Immature natural killer cell (primary cell): ENCODE measurements around the gene CEBPE. TPM values are rescaled to one million over a fixed set of nuclear protein-coding genes. Genes with fewer than 3 reads are reported as not detected.
A peak's percentile ranks its signal among the peaks of the same experiment; 100 is the strongest.

Experiments used
- DNase-seq, 3 donors: peaks; one replicate each; pipeline ENCODE4 v3.0.0; 2022; ENCODE audit warnings: mixed read lengths in 1 of 3
- H3K27ac Mint-ChIP-seq, 6 donors: one replicate each; pipeline ENCODE4 v1.8.0; 2020; ENCODE audit warnings: mixed read lengths in 6 of 6, mild to moderate bottlenecking in 5 of 6, inconsistent platforms in 4 of 6, moderate library complexity in 3 of 6
- H3K27me3 Mint-ChIP-seq, 3 donors: one replicate each; pipeline ENCODE4 v1.8.0; 2020 to 2021; ENCODE audit warnings: low read depth in 3 of 3, mild to moderate bottlenecking in 3 of 3, mixed read lengths in 3 of 3, moderate library complexity in 3 of 3, inconsistent platforms in 1 of 3
- H3K36me3 Mint-ChIP-seq, 3 donors: one replicate each; pipeline ENCODE4 v1.8.0; 2020; ENCODE audit warnings: mixed read lengths in 3 of 3, inconsistent platforms in 2 of 3, mild to moderate bottlenecking in 2 of 3
- H3K4me1 Mint-ChIP-seq, 2 donors: one replicate each; pipeline ENCODE4 v1.8.0; 2020; ENCODE audit warnings: inconsistent platforms in 2 of 2, mild to moderate bottlenecking in 2 of 2, mixed read lengths in 2 of 2, moderate library complexity in 1 of 2
- H3K4me3 Mint-ChIP-seq, 5 donors: one replicate each; pipeline ENCODE4 v1.8.0; 2020; ENCODE audit warnings: mild to moderate bottlenecking in 5 of 5, mixed read lengths in 5 of 5, inconsistent platforms in 3 of 5, moderate library complexity in 3 of 5
- H3K9me3 Mint-ChIP-seq, 6 donors: one replicate each; pipeline ENCODE4 v1.8.0; 2020; ENCODE audit warnings: mild to moderate bottlenecking in 6 of 6, mixed read lengths in 6 of 6, inconsistent platforms in 4 of 6, moderate library complexity in 3 of 6
- polyA plus RNA-seq, 3 donors: library from polyadenylated mRNA; unstranded; fragments of 300-500 nt; fragmentation: Illumina TruSeq; gene quantifications; one replicate each; pipeline ENCODE4 v1.2.3, GENCODE V29; 2021

CEBPE gene
- not detected for polyA plus RNA-seq

DNA sequence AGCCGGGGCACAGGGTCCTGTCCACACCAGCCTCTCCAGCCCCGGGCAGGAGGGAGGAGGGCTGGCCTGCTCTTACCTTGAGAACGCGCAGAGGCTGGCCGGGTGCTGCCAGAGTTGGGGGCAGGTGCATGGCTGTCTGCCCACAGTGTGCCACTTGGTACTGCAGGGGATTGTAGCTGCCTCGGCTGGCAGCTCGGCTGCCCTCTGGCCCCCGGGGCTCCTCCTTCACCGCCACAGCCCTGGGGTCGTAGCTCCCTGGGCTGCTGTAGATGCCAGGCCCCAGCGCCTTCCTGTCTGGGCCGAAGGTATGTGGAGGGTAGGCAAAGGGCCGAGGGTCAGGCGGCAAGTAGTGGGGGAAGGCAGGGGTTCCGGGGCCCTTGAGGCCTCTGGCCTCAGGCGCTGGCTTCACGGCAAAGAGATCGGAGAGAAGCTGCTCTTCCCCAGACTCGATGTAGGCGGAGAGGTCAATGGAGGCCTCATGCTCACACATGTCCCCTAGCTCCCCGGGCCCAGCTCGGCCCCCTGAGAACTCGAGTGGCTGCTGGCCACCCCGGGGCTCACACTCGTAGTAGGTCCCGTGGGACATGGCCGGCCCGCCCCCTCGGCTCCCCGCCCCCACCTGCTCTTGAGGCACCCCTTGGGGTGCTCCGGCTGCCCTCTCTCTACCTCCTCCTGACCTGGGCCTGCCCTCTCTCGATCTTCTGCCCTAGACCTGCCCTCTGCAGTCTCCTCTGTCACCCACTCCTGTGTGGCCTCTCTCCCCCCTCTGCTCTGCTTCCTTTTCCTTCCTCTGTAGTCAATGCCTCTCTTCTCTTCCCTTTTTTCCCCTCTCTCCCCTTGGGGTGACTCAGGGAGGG, at the start of gene CEBPE:
TSS of gene CEBPE (minus strand) at position 750 of the 857 bp plus-strand sequence. CDS start at position 586, 164 bp downstream.
- no peak for DNase-seq

DNA sequence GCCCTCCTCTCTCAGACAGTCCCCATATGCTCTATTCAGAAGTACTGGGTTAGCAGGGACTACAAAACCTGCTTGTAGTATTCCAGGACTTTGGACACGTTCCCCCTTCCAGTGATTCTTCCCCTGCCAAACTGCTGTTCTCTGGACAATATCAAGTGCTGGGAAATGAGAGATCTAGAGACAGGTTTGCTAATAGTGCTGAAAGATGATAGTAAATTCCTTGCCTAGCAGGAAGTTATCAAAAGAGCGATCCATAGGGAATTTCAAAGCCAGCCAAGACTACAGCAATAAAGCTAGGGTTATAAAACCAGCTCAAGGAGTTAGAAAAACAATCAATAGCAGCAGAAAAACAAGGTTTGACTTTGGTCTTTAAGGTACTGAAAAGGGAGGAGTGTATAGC, 49.2 kb upstream of the CEBPE start:
- H3K4me3 Mint-ChIP-seq: no peak overlapping the region
- peaks cover 3 to 9% (median 4%) of the 10 kb centered on the region in 3 donors for H3K27me3 Mint-ChIP-seq
- H3K4me1 Mint-ChIP-seq: no peaks in the 10 kb centered on the region
- no peak overlapping the region for H3K27ac Mint-ChIP-seq
- no peak for DNase-seq
- no peaks in the 10 kb centered on the region for H3K36me3 Mint-ChIP-seq
- no peaks in the 10 kb centered on the region for H3K9me3 Mint-ChIP-seq

More for the DNA sequence above, at the start of gene CEBPE:
- Mint-ChIP-seq H3K27me3 (peaks cover 0 to 5% (median 4%) of the 10 kb centered on the region in 3 donors), H3K4me1 (peaks cover 10 to 12% of the 10 kb centered on the region in 2 donors), H3K27ac (peak within 1 kb of the TSS in 1 of 6 donors; percentile 11), H3K36me3 (no peaks in the 10 kb centered on the region), H3K4me3 (no peak within 1 kb of the TSS), H3K9me3 (no peaks in the 10 kb centered on the region)

DNA sequence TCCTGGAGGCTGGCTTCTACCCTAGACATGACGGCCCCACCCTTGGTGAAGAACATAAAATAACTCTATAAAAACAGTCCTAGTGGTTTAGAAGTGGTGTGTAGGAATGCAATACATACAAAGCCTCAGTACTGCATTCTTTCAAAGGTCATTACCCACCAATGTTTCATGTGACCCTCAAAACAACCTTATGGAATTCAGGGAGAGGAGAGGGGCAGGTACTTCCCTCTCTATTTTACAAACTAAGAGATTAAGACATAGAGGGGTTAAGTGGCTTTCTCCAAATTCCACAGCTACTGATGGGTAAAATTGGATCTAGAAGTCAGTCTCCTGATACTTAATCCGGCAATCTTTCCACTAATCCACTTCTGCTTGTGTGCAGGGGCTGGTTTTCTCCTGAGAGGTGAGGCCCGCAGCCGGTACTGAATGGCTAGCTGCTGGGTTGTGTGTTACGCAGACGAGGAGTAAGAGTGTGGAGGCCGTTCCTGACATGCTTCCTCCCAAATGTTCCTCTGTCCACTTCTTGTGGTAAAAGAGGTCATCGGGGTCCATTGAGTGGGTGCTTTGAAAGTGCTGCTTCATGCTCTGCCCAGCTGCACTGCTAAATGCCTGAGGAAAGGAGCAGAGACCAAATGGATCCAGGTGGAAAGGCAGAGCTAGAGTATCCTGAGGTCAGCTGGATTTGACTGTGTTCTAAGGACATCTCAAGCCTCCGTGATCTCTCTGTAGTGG, 48.2 kb upstream of the CEBPE start:
- no peaks in the 10 kb centered on the region for H3K9me3 Mint-ChIP-seq
- peaks cover 3 to 4% (median 4%) of the 10 kb centered on the region in 3 donors for H3K27me3 Mint-ChIP-seq
- no peak overlapping the region for H3K27ac Mint-ChIP-seq
- no peak overlapping the region for H3K4me3 Mint-ChIP-seq
- H3K4me1 Mint-ChIP-seq: peaks cover 0 to 10% of the 10 kb centered on the region in 2 donors
- no peaks in the 10 kb centered on the region for H3K36me3 Mint-ChIP-seq
- no peak for DNase-seq

DNA sequence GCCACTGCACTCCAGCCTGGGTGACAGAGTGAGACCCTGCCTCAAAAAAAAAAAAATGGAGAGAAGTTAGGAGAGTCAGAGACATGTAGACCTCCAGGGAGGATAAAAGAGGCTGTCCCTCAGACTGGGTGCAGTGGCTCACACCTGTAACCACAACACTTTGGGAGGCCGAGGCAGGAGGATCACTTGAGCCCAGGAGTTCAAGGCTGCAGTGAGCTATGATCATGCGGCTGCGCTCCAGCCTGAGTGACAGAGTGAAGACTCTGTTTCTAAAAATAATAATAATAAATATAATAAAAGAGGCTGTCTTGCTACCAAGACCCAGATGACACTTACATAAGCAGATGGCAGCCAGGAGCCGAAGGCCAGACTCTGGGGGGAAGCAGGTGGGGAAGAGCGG, 45.9 kb upstream of the CEBPE start:
- Mint-ChIP-seq H3K4me3 (no peak overlapping the region), H3K36me3 (no peaks in the 10 kb centered on the region), H3K4me1 (peaks cover 0 to 20% of the 10 kb centered on the region in 2 donors), H3K9me3 (no peaks in the 10 kb centered on the region), H3K27ac (no peak overlapping the region), H3K27me3 (peaks cover 0 to 8% (median 4%) of the 10 kb centered on the region in 3 donors)
- no peak for DNase-seq

DNA sequence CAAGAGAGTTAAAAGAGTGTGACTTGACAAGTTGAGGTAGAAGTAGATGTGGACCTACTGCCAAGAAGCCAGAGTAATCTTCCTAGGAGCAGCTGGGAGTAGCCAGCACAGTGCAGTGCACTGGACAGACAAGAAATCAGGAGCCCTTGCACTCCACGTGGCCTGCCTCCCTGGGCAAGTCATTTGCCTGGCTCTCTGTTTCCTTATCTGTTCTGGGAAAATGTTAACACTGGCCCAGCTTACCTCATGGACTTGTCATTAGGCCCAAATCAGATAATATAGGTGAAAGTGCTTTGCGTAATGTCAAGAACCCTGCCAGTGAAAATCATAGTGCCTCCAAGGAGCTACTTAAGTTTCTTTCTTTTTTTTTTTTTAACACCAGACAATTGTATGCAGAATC, 45.2 kb upstream of the CEBPE start:
- Mint-ChIP-seq H3K27ac (no peak overlapping the region), H3K4me1 (peaks cover 0 to 20% of the 10 kb centered on the region in 2 donors), H3K9me3 (no peaks in the 10 kb centered on the region), H3K36me3 (no peaks in the 10 kb centered on the region), H3K27me3 (peaks cover 1 to 8% (median 4%) of the 10 kb centered on the region in 3 donors), H3K4me3 (no peak overlapping the region)
- no peak for DNase-seq

DNA sequence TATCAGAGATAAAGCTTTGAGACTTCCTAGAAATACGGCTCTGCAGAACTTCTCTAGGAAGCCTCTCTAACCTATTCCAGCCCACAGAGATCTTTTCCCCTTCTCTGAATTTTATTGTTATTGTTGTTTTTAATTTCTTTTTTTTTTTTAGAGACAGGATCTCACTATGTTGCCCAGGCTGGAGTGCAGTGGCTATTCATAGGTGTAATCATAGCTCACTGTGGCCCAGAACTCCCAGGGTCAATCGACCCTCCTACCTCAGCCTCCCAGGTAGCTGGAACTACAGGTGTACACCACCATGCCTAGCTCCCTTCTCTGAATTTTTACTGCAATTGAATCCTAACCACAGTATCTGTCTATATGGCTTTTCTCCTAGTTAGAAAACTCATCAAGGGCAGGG, 44.8 kb upstream of the CEBPE start:
- no peaks in the 10 kb centered on the region for H3K9me3 Mint-ChIP-seq
- H3K4me1 Mint-ChIP-seq: peaks cover 0 to 20% of the 10 kb centered on the region in 2 donors
- H3K27me3 Mint-ChIP-seq: peaks cover 2 to 8% (median 4%) of the 10 kb centered on the region in 3 donors
- no peak overlapping the region for H3K4me3 Mint-ChIP-seq
- DNase-seq: no peak
- H3K27ac Mint-ChIP-seq: no peak overlapping the region
- no peaks in the 10 kb centered on the region for H3K36me3 Mint-ChIP-seq

DNA sequence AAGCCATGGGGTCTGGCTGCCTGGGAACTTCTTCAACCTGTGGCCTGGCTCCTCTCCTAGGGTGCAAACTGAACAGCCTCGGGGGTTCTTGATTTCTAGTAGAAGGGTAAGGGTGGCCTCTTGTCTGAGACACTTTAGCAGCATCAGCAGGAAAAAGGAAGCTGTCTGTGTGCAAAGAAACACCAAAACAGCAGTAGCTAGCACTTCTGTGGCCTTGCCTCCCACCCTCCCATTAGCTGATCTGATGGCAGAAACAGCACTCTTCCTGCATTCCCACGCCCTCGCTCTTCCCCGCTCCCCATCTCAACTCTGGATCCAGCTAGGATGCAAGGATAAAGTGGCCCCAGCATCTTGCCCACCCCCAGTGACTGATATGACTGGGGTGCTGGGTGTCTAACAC, 43.7 kb upstream of the CEBPE start:
- Mint-ChIP-seq H3K27me3 (peaks cover 2 to 11% (median 4%) of the 10 kb centered on the region in 3 donors), H3K4me3 (peak overlapping the region in 1 of 5 donors; percentile 25), H3K27ac (peak overlapping the region in 1 of 6 donors; percentile 1), H3K36me3 (no peaks in the 10 kb centered on the region), H3K9me3 (no peaks in the 10 kb centered on the region), H3K4me1 (peaks cover 0 to 20% of the 10 kb centered on the region in 2 donors)
- no peak for DNase-seq

DNA sequence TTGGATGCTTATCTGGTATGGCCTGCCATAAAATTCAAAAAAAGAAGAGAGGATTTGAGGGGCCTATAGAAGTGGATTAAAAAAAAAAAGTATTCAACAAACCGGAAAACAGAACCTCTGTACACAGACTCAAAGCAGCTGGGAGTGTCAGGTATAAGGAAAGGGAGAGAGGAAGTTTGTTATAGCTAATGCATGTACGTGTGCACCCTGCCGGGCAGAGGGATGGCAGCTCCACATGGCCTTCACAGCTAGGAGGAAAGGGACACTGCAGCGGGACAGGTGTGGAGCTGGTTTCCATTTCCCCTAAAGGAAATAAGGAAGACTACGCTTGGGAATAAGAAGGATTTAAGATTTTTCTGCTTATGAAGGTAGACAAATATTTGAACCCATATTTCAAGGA, 43.0 kb upstream of the CEBPE start:
- H3K27ac Mint-ChIP-seq: peak overlapping the region in 1 of 6 donors; percentile 63
- no peak overlapping the region for H3K4me3 Mint-ChIP-seq

DNA sequence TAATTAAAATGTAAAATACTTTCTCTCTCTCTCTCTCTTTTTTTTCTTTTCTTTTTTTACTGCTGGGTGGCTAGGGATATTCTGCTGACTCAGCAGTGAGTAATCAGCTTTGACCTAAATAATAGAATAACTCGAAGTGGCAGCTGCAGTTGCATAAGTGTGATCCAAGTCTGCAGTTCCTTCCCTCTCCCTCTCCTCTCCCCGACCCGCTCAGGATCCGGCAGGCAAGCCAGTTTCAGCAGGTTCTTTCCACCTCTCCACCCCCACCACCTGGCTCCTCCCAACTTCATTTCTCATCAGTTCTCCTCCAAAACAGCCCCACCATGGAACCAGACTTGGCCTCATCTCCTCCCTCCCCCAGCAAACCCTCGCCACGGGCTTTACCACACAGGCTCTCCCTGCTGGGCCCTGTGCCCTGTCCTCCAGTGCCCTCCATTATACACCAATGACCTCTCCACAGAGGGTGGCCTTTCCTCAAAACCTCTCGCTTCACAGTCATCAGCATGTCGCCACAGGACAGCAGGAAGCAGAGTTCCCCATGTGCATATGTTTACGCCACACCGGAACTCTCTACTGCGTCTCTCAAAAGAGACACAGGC, 42.0 kb upstream of the CEBPE start:
- peaks cover 1 to 14% (median 4%) of the 10 kb centered on the region in 3 donors for H3K27me3 Mint-ChIP-seq
- H3K27ac Mint-ChIP-seq: peak overlapping the region in 1 of 6 donors; percentile 64
- no peaks in the 10 kb centered on the region for H3K36me3 Mint-ChIP-seq
- no peak overlapping the region for H3K4me3 Mint-ChIP-seq
- no peaks in the 10 kb centered on the region for H3K9me3 Mint-ChIP-seq
- peaks cover 0 to 20% of the 10 kb centered on the region in 2 donors for H3K4me1 Mint-ChIP-seq
- no peak for DNase-seq

More for the DNA sequence above, 43.0 kb upstream of the CEBPE start:
- no peak for DNase-seq
- Mint-ChIP-seq H3K27me3 (peaks cover 2 to 12% (median 4%) of the 10 kb centered on the region in 3 donors), H3K4me1 (peaks cover 0 to 20% of the 10 kb centered on the region in 2 donors), H3K9me3 (no peaks in the 10 kb centered on the region), H3K36me3 (no peaks in the 10 kb centered on the region)

DNA sequence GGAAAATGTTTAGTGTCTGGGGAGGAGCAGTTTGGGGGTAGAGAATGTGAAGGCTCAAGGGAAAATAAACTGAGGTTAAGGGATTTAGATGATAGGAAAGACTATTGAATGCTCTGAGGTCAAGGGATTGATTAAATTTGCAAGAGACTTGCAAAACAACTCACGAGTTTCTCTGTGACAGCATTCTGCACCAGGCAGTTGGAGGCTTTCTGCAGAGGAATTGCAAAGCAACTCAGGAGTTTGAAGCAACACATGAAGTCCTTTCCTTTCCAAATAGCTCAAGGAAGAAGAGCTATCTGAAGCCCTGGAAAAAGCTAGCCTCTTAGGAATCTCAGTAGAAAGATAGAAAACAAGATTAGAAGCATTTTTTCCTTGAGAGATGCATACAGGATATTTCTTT, 40.5 kb upstream of the CEBPE start:
- Mint-ChIP-seq H3K27me3 (peaks cover 0 to 12% (median 6%) of the 10 kb centered on the region in 3 donors), H3K36me3 (no peaks in the 10 kb centered on the region), H3K27ac (no peak overlapping the region), H3K4me3 (no peak overlapping the region), H3K9me3 (no peaks in the 10 kb centered on the region), H3K4me1 (peaks cover 0 to 20% of the 10 kb centered on the region in 2 donors)
- DNase-seq: no peak

DNA sequence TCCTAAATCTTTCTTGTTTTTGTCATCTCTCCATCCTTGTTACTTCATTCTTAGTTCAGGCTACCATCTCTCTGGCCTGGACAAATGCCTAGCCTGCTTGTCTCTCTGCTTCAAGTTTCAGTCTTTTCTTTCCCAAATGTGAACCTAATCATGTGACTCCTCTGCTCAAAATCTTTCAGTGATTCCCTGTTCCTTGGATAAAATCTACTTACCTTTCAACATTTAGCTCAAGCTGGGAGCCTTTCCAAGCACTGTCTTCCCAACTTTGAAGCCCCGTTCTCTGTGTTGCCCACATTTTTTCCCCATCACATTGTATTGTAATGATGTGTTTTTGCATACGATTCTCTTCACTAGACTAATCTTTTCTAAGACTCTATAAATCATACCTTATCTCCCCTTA, 39.7 kb upstream of the CEBPE start:
- H3K27ac Mint-ChIP-seq: no peak overlapping the region

DNA sequence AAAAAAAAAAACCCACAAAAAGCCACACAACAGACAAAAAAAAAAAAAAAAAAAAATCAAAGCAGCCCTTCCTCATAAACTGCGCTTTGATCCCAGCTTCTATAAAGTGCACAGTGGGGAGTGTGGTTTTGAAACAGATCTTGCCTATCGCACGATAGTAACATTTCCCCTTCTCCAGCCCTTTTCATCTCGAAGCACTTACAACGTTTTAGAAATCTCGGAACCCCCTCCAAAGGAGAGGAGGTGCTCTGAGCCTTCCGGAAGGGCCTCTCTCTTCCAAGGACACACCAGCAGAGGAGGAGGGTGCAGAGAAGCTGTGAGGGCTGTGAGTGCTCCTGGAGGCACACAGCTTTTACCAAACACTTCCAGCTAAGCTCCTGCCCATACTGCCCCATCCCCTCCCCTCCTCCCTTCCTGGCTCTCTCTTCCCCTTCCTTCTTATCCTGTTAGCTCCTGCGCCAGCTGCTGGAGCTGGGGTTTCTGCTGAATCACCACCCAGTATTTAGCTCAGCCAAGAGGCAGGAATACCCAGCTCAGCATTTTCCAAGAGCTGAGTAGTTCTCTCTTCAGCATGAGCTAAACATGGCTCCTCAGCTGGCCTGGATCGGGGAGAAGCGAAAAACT, 36.0 kb upstream of the CEBPE start:
- H3K4me1 Mint-ChIP-seq: no peaks in the 10 kb centered on the region
- H3K4me3 Mint-ChIP-seq: no peak overlapping the region
- H3K27me3 Mint-ChIP-seq: peaks cover 0 to 13% (median 11%) of the 10 kb centered on the region in 3 donors
- H3K9me3 Mint-ChIP-seq: peaks cover 0 to 2% (median 0%) of the 10 kb centered on the region in 6 donors
- H3K36me3 Mint-ChIP-seq: no peaks in the 10 kb centered on the region
- H3K27ac Mint-ChIP-seq: no peak overlapping the region
- no peak for DNase-seq

More for the DNA sequence above, 39.7 kb upstream of the CEBPE start:
- H3K4me1 Mint-ChIP-seq: peaks cover 0 to 20% of the 10 kb centered on the region in 2 donors
- H3K4me3 Mint-ChIP-seq: no peak overlapping the region
- peaks cover 0 to under 1% (median 0%) of the 10 kb centered on the region in 6 donors for H3K9me3 Mint-ChIP-seq
- no peak for DNase-seq
- H3K36me3 Mint-ChIP-seq: no peaks in the 10 kb centered on the region
- H3K27me3 Mint-ChIP-seq: peaks cover 0 to 12% (median 6%) of the 10 kb centered on the region in 3 donors
